Mammary microvascular endothelial cell (primary cell): ENCODE results near the gene ZNF280C. TPM values are rescaled to one million over a fixed set of nuclear protein-coding genes. Genes with fewer than 3 reads are reported as not detected.

Experiments used
- total RNA-seq: library from RNA; depleted of rRNA; stranded (reverse); fragments of >200 nt; gene quantifications from 2 replicates; pipeline ENCODE4 v1.2.3, GENCODE V29; 2015

Gene ZNF280C, protein sequence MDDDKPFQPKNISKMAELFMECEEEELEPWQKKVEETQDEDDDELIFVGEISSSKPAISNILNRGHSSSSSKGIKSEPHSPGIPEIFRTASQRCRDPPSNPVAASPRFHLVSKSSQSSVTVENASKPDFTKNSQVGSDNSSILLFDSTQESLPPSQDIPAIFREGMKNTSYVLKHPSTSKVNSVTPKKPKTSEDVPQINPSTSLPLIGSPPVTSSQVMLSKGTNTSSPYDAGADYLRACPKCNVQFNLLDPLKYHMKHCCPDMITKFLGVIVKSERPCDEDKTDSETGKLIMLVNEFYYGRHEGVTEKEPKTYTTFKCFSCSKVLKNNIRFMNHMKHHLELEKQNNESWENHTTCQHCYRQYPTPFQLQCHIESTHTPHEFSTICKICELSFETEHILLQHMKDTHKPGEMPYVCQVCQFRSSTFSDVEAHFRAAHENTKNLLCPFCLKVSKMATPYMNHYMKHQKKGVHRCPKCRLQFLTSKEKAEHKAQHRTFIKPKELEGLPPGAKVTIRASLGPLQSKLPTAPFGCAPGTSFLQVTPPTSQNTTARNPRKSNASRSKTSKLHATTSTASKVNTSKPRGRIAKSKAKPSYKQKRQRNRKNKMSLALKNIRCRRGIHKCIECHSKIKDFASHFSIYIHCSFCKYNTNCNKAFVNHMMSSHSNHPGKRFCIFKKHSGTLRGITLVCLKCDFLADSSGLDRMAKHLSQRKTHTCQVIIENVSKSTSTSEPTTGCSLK
- 4.8 and 5.9 TPM in 2 replicates for total RNA-seq

DNA sequence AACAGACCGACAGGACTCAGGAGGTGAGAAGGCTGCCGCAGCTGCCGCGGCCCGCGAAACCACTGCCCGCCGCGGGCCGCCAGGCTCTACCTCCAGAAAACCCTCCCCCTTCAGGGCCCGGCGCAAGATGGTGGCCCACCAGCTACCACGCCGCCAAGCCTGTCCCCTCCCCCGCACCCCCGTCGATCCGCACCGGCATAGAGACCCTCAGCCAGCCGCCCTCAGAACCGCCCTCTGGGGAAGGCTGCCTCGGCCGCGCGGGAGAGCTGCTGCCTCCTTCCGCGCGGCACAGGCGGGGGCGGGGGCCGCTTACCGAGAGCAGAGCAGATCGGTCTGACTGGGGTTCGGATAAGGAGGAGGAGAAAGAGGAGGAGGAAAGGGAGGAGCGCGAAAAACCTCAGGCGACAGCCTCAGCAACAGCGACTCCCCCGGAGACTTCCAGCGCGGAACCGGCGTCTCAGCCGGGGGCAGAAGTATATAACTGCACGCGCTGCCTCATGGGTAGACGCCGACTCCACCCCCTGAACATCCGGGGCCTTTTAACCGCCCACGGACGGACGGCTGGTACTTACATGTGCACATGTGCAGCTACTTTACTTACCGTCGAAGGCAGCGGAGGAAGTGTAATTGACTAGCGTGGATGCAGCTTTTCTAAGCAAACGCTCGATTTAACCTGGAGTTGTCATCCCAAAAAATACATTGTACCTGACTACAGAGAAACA, at the start of gene ZNF280C:
Gene ZNF280C, minus strand, starts transcription at position 451 of the 722 bp plus-strand sequence. CDS start 8,450 bp downstream, outside the sequence.

GRCh38 chrX:130171446-130172126, 97.1 kb downstream of the ZNF280C start, which contains the start of gene RAB33A:
TSS of gene RAB33A (plus strand) at chrX:130171962. CDS start at chrX:130172063, 101 bp downstream.

GRCh38 chrX:130165703-130166502, 102.8 kb downstream of the ZNF280C start, which contains the start of gene AIFM1:
TSS of gene AIFM1 (minus strand) at chrX:130165841. CDS start at chrX:130165656, 185 bp downstream.

Other genes with a start within 250 kb of the ZNF280C start
- gene ELF4, start 158.4 kb downstream of the ZNF280C start, total RNA-seq = 19.5 and 27.1 TPM in 2 replicates
- 17.3 and 21.3 TPM in 2 replicates for gene AIFM1, start 103.1 kb downstream of the ZNF280C start, total RNA-seq
- 0.13 and 0.49 TPM in 2 replicates for gene RAB33A, start 96.9 kb downstream of the ZNF280C start, total RNA-seq
- 5.0 and 6.5 TPM in 2 replicates for gene SLC25A14, start 71.0 kb upstream of the ZNF280C start, total RNA-seq
- not detected in 2 replicates for gene GPR119, start 116.8 kb upstream of the ZNF280C start, total RNA-seq
- 18.3 and 21.3 TPM in 2 replicates for gene RBMX2, start 133.1 kb upstream of the ZNF280C start, total RNA-seq